ENCODE results near the gene SUFU. TPM values are rescaled to one million over a fixed set of nuclear protein-coding genes. Genes with fewer than 3 reads are reported as not detected.

SUFU gene
- total and polyA plus RNA-seq, 2 donors, result 2.6 to 4.3 TPM

DNA sequence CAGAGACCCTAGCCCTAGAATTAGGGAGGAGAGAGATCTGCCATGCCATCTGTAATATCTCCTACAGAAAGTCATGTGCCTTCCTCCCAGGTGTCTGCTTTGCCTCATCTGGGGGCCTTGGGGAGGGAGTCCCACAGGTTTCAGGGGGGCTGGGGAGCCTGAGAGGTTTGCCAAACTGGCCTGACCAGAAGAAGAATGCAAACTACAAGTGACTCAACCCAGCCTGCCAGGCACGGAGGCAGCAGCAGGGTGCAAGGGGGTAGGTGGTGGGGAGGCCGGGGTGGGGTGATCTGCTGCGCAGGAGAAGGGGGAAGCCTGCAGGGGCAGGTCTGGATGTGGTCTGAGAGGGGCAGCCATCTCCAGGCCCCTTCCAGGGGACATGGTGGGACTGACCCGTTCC lies 130.9 kb downstream of the SUFU start:
- Histone ChIP-seq H3K36me3 (ENCODE audit: control insufficient read depth in 2 of 2, insufficient read depth in 2 of 2, low read length in 1 of 2) (peaks cover 10 to 18% of the 10 kb centered on the region in 2 donors), H3K27ac (ENCODE audit: low read depth in 1 of 2, low read length in 1 of 2) (peak overlapping the region in 1 of 2 donors; percentile 56), H3K4me1 (ENCODE audit: control insufficient read depth in 2 of 2, insufficient read depth in 2 of 2, low read length in 2 of 2) (peaks cover 18 to 65% of the 10 kb centered on the region in 2 donors), H3K9me3 (ENCODE audit: control insufficient read depth in 2 of 2, insufficient read depth in 1 of 2, low read length in 1 of 2) (no peaks in the 10 kb centered on the region), H3K4me3 (ENCODE audit: low read length in 2 of 2) (no peak overlapping the region), H3K27me3 (ENCODE audit: control insufficient read depth in 2 of 2, insufficient read depth in 1 of 2, low read length in 1 of 2) (no peaks in the 10 kb centered on the region)
- WGBS, result 76% methylated on average over 4 of the region's 4 CpGs
- DNase-seq (ENCODE audit: low read depth in 6 of 9, low spot score in 9 of 9), result no peak

- H3K36me3 ChIP-seq (ENCODE audit: control insufficient read depth in 2 of 2, insufficient read depth in 2 of 2, low read length in 1 of 2), result peaks cover 5 to 12% of the 10 kb centered on the region in 2 donors
- DNase-seq (ENCODE audit: low read depth in 6 of 9, low spot score in 9 of 9), result peak in 1 of 9 donors; percentile 67
Observed at GRCh38 chr10:102635377-102635776, 131.6 kb downstream of the SUFU start.

GRCh38 chr10:102639537-102639936 lies 135.8 kb downstream of the SUFU start:
- Histone ChIP-seq H3K27ac (ENCODE audit: low read depth in 1 of 2, low read length in 1 of 2) (no peak overlapping the region), H3K9me3 (ENCODE audit: control insufficient read depth in 2 of 2, insufficient read depth in 1 of 2, low read length in 1 of 2) (no peaks in the 10 kb centered on the region), H3K4me3 (ENCODE audit: low read length in 2 of 2) (no peak overlapping the region), H3K27me3 (ENCODE audit: control insufficient read depth in 2 of 2, insufficient read depth in 1 of 2, low read length in 1 of 2) (no peaks in the 10 kb centered on the region), H3K4me1 (ENCODE audit: control insufficient read depth in 2 of 2, insufficient read depth in 2 of 2, low read length in 2 of 2) (peaks cover 18 to 26% of the 10 kb centered on the region in 2 donors), H3K36me3 (ENCODE audit: control insufficient read depth in 2 of 2, insufficient read depth in 2 of 2, low read length in 1 of 2) (no peaks in the 10 kb centered on the region)
- no peak for DNase-seq (ENCODE audit: low read depth in 6 of 9, low spot score in 9 of 9)
- WGBS, result 77% methylated on average over 2 of the region's 2 CpGs

More at GRCh38 chr10:102635377-102635776, 131.6 kb downstream of the SUFU start:
- Histone ChIP-seq H3K4me1 (ENCODE audit: control insufficient read depth in 2 of 2, insufficient read depth in 2 of 2, low read length in 2 of 2) (peaks cover 18 to 60% of the 10 kb centered on the region in 2 donors), H3K27ac (ENCODE audit: low read depth in 1 of 2, low read length in 1 of 2) (peak overlapping the region; percentile 31 to 56), H3K9me3 (ENCODE audit: control insufficient read depth in 2 of 2, insufficient read depth in 1 of 2, low read length in 1 of 2) (no peaks in the 10 kb centered on the region), H3K27me3 (ENCODE audit: control insufficient read depth in 2 of 2, insufficient read depth in 1 of 2, low read length in 1 of 2) (no peaks in the 10 kb centered on the region), H3K4me3 (ENCODE audit: low read length in 2 of 2) (no peak overlapping the region)
- 7% methylated on average over 4 of the region's 4 CpGs for WGBS

GRCh38 chr10:102641402-102641801 lies 137.6 kb downstream of the SUFU start:
- peak overlapping the region; percentile 73 to 87 for H3K4me3 ChIP-seq (ENCODE audit: low read length in 2 of 2)
- no peaks in the 10 kb centered on the region for H3K36me3 ChIP-seq (ENCODE audit: control insufficient read depth in 2 of 2, insufficient read depth in 2 of 2, low read length in 1 of 2)
- no peak for DNase-seq (ENCODE audit: low read depth in 6 of 9, low spot score in 9 of 9)

GRCh38 chr10:102641880-102642735 lies 138.3 kb downstream of the SUFU start:
- H3K27ac ChIP-seq (ENCODE audit: low read depth in 1 of 2, low read length in 1 of 2), result peak overlapping the region; percentile 98
- H3K4me3 ChIP-seq (ENCODE audit: low read length in 2 of 2), result peak overlapping the region; percentile 73 to 87
- no peaks in the 10 kb centered on the region for H3K36me3 ChIP-seq (ENCODE audit: control insufficient read depth in 2 of 2, insufficient read depth in 2 of 2, low read length in 1 of 2)
- under 1% methylated on average over 77 of the region's 77 CpGs for WGBS
- H3K4me1 ChIP-seq (ENCODE audit: control insufficient read depth in 2 of 2, insufficient read depth in 2 of 2, low read length in 2 of 2), result peaks cover 6 to 21% of the 10 kb centered on the region in 2 donors
- DNase-seq (ENCODE audit: low read depth in 6 of 9, low spot score in 9 of 9), result peak; percentile 89 to 99 (median 97)
- H3K27me3 ChIP-seq (ENCODE audit: control insufficient read depth in 2 of 2, insufficient read depth in 1 of 2, low read length in 1 of 2), result no peaks in the 10 kb centered on the region
- H3K9me3 ChIP-seq (ENCODE audit: control insufficient read depth in 2 of 2, insufficient read depth in 1 of 2, low read length in 1 of 2), result peaks cover 0 to 2% of the 10 kb centered on the region in 2 donors

More at GRCh38 chr10:102641402-102641801, 137.6 kb downstream of the SUFU start:
- H3K9me3 ChIP-seq (ENCODE audit: control insufficient read depth in 2 of 2, insufficient read depth in 1 of 2, low read length in 1 of 2), result no peaks in the 10 kb centered on the region
- H3K4me1 ChIP-seq (ENCODE audit: control insufficient read depth in 2 of 2, insufficient read depth in 2 of 2, low read length in 2 of 2), result peaks cover 5 to 14% of the 10 kb centered on the region in 2 donors
- H3K27ac ChIP-seq (ENCODE audit: low read depth in 1 of 2, low read length in 1 of 2), result peak overlapping the region in 1 of 2 donors; percentile 98
- no peaks in the 10 kb centered on the region for H3K27me3 ChIP-seq (ENCODE audit: control insufficient read depth in 2 of 2, insufficient read depth in 1 of 2, low read length in 1 of 2)
- WGBS, result 67% methylated on average over 7 of the region's 7 CpGs

- H3K27ac ChIP-seq (ENCODE audit: low read depth in 1 of 2, low read length in 1 of 2), result peak overlapping the region; percentile 98
- H3K9me3 ChIP-seq (ENCODE audit: control insufficient read depth in 2 of 2, insufficient read depth in 1 of 2, low read length in 1 of 2), result peaks cover 0 to 6% of the 10 kb centered on the region in 2 donors
- peak in 2 of 9 donors; percentile 38 to 45 for DNase-seq (ENCODE audit: low read depth in 6 of 9, low spot score in 9 of 9)
- H3K4me1 ChIP-seq (ENCODE audit: control insufficient read depth in 2 of 2, insufficient read depth in 2 of 2, low read length in 2 of 2), result peaks cover 12 to 28% of the 10 kb centered on the region in 2 donors
- H3K27me3 ChIP-seq (ENCODE audit: control insufficient read depth in 2 of 2, insufficient read depth in 1 of 2, low read length in 1 of 2), result no peaks in the 10 kb centered on the region
- WGBS, result 1% methylated on average over 45 of the region's 45 CpGs
- H3K4me3 ChIP-seq (ENCODE audit: low read length in 2 of 2), result peak overlapping the region; percentile 73 to 87
- peaks cover 3 to 4% of the 10 kb centered on the region in 2 donors for H3K36me3 ChIP-seq (ENCODE audit: control insufficient read depth in 2 of 2, insufficient read depth in 2 of 2, low read length in 1 of 2)
Observed at GRCh38 chr10:102642736-102643335, 139.1 kb downstream of the SUFU start.

- peak in 5 of 9 donors; percentile 40 to 71 (median 46) for DNase-seq (ENCODE audit: low read depth in 6 of 9, low spot score in 9 of 9)
- Histone ChIP-seq H3K27me3 (ENCODE audit: control insufficient read depth in 2 of 2, insufficient read depth in 1 of 2, low read length in 1 of 2) (no peaks in the 10 kb centered on the region), H3K4me1 (ENCODE audit: control insufficient read depth in 2 of 2, insufficient read depth in 2 of 2, low read length in 2 of 2) (peaks cover 17 to 35% of the 10 kb centered on the region in 2 donors), H3K9me3 (ENCODE audit: control insufficient read depth in 2 of 2, insufficient read depth in 1 of 2, low read length in 1 of 2) (peaks cover 0 to 6% of the 10 kb centered on the region in 2 donors), H3K27ac (ENCODE audit: low read depth in 1 of 2, low read length in 1 of 2) (peak overlapping the region; percentile 98 to 99), H3K4me3 (ENCODE audit: low read length in 2 of 2) (peak overlapping the region; percentile 80 to 87), H3K36me3 (ENCODE audit: control insufficient read depth in 2 of 2, insufficient read depth in 2 of 2, low read length in 1 of 2) (peaks cover 5 to 10% of the 10 kb centered on the region in 2 donors)
- under 1% methylated on average over 75 of the region's 76 CpGs for WGBS
Observed at GRCh38 chr10:102643336-102644065, 139.7 kb downstream of the SUFU start.

GRCh38 chr10:102644066-102644645 lies 140.4 kb downstream of the SUFU start, which contains the start of gene TRIM8:
TSS of gene TRIM8 (plus strand) at chr10:102644479. CDS start at chr10:102644618, 139 bp downstream.
- Histone ChIP-seq H3K4me3 (ENCODE audit: low read length in 2 of 2) (peak within 1 kb of the TSS; percentile 80 to 87), H3K27ac (ENCODE audit: low read depth in 1 of 2, low read length in 1 of 2) (peak within 1 kb of the TSS; percentile 98 to 99), H3K9me3 (ENCODE audit: control insufficient read depth in 2 of 2, insufficient read depth in 1 of 2, low read length in 1 of 2) (peaks cover 0 to 6% of the 10 kb centered on the region in 2 donors), H3K4me1 (ENCODE audit: control insufficient read depth in 2 of 2, insufficient read depth in 2 of 2, low read length in 2 of 2) (peaks cover 24 to 42% of the 10 kb centered on the region in 2 donors), H3K36me3 (ENCODE audit: control insufficient read depth in 2 of 2, insufficient read depth in 2 of 2, low read length in 1 of 2) (peaks cover 5 to 13% of the 10 kb centered on the region in 2 donors), H3K27me3 (ENCODE audit: control insufficient read depth in 2 of 2, insufficient read depth in 1 of 2, low read length in 1 of 2) (no peaks in the 10 kb centered on the region)
- peak in 4 of 9 donors; percentile 67 to 86 (median 73) for DNase-seq (ENCODE audit: low read depth in 6 of 9, low spot score in 9 of 9)
- WGBS, result under 1% methylated on average over 80 of the region's 80 CpGs

Measured in thymus (tissue), 11 donors.